ENCODE measurements around the gene SH3BP5L. TPM values are rescaled to one million over a fixed set of nuclear protein-coding genes. Genes with fewer than 3 reads are reported as not detected.

Gene SH3BP5L
- total and polyA plus RNA-seq, 10 of the 15 experiments (the other 5 are each of a cell fraction or from before 2014, with no cell fraction given) = 1.1 to 22.8 (median 10.9) TPM

- no peak overlapping the region for H3K9ac ChIP-seq (ENCODE audit: control insufficient read depth, insufficient read depth, low read length)
- no peaks in the 10 kb centered on the region for H3K27me3 ChIP-seq (replicated peaks in 1 of 2; ENCODE audit: control insufficient read depth in 2 of 2, insufficient read depth in 2 of 2, low read length in 1 of 2)
- DNase-seq (ENCODE audit: low read depth, low spot score) = no peak
- no TSS peak for BruUV-seq (replicated peaks)
- H2AFZ ChIP-seq (ENCODE audit: control insufficient read depth, low read depth, low read length) = no peak overlapping the region
- ChIA-PET RAD21 (ENCODE audit: unreplicated experiment) (interaction anchor here (1.0 kb wide), 2 partner anchors 10 to 53 kb away, joined by 3 to 5 read pairs; no protein-coding TSS in a partner anchor), CTCF (interaction anchor here (0.6 kb wide), 1 partner anchor 39 kb away, joined by 3 read pairs; no protein-coding TSS in a partner anchor), POLR2A (no interaction called here), SMC1A (ENCODE audit: uncharacterized antibody, unreplicated experiment) (interaction anchor here (1.0 kb wide), 1 partner anchor 22 kb away, joined by 3 read pairs; no protein-coding TSS in a partner anchor)
- H3K79me2 ChIP-seq (ENCODE audit: control insufficient read depth, insufficient read depth, low read length) = no peaks in the 10 kb centered on the region
- H3K27ac ChIP-seq (ENCODE audit: control insufficient read depth, insufficient read depth) = no peak overlapping the region
- TF ChIP-seq CHD4 (IDR thresholded peaks at IDR 0.05) = no peak
- TF ChIP-seq TCF12 (IDR thresholded peaks at IDR 0.05; ENCODE audit: low read depth, low read length) = no peak
- no peak for TF ChIP-seq MTA2 (IDR thresholded peaks at IDR 0.05; ENCODE audit: low read depth)
- H3K36me3 ChIP-seq (ENCODE audit: control insufficient read depth in 2 of 2, insufficient read depth in 2 of 2, low read length in 1 of 2) = no peaks in the 10 kb centered on the region
- in situ Hi-C loops (cut with MboI) = no loop called here
- H3K9me3 ChIP-seq (replicated peaks; ENCODE audit: control insufficient read depth, insufficient read depth, low read length) = peaks cover 9% of the 10 kb centered on the region; the same call in 2 of the 3 replicates
- ATAC-seq = no peak
- intact Hi-C loops (cut with micrococcal nuclease; ENCODE audit: unreplicated experiment) = no loop called here
- FAIRE-seq = no peak
- H3K4me2 ChIP-seq (ENCODE audit: control insufficient read depth, insufficient read depth) = no peak overlapping the region
- no peak overlapping the region for H3K4me3 ChIP-seq
- no peaks in the 10 kb centered on the region for H3K4me1 ChIP-seq (ENCODE audit: control insufficient read depth, insufficient read depth, low read length)
- no peaks in the 10 kb centered on the region for H4K20me1 ChIP-seq (ENCODE audit: control insufficient read depth, insufficient read depth)
- 6% methylated on average over 3 of the region's 3 CpGs for WGBS (ENCODE audit: insufficient coverage, insufficient replicate concordance, low lambda C conversion rate, missing lambda C conversion rate)
These were observed 42.3 kb downstream of the SH3BP5L start for GRCh38 chr1:248783367-248783766.

DNA sequence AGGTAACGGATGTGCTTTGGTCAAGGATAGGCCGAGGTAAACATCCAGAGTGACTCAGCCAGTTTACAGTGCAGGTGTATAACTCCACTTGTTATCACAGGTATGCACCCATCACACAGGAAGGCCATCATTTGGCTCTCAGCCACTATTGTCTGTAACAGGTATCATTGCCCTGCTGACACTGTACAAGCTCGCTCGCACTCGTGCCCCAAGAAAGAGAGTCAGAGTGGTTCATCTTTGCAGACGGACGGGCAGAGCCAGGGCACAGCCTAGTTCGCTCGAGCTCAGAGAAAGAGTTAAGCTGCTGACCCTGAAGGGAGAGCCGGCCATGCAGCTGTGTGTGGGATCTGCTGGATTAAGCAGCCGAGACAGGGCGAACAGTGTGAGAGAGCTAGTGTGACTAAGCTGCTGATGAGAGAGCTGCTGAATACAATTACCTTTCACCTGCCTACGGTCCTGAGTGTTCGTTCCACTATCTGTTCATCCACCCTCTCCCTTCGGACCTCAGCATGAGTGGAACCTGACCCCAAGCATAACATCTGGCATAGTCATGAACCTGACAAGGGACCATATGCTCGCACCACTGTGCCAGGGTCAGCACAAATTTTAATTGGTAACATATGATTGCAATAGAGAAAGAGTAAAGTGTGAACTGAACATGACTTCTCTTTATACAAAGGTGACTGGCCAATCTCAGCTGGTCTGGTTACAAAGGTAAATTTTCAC is 43.1 kb downstream of the SH3BP5L start:
- in situ Hi-C loops (cut with MboI) = no loop called here
- no peaks in the 10 kb centered on the region for H3K27me3 ChIP-seq (replicated peaks in 1 of 2; ENCODE audit: control insufficient read depth in 2 of 2, insufficient read depth in 2 of 2, low read length in 1 of 2)
- H3K9ac ChIP-seq (ENCODE audit: control insufficient read depth, insufficient read depth, low read length) = no peak overlapping the region
- ChIA-PET SMC1A (ENCODE audit: uncharacterized antibody, unreplicated experiment) (interaction anchor here (1.0 to 1.2 kb wide), 3 partner anchors 22 to 87 kb away, joined by 3 read pairs; no protein-coding TSS in a partner anchor), POLR2A (no interaction called here), RAD21 (ENCODE audit: unreplicated experiment) (interaction anchor here (1.0 kb wide), 2 partner anchors 11 to 54 kb away, joined by 3 to 5 read pairs; no protein-coding TSS in a partner anchor), CTCF (interaction anchor here (0.6 to 0.8 kb wide), 2 partner anchors 40 to 538 kb away, joined by 3 read pairs; no protein-coding TSS in a partner anchor)
- BruUV-seq (replicated peaks) = no TSS peak
- peaks cover 9% of the 10 kb centered on the region; the same call in 2 of the 3 replicates for H3K9me3 ChIP-seq (replicated peaks; ENCODE audit: control insufficient read depth, insufficient read depth, low read length)
- H3K27ac ChIP-seq (ENCODE audit: control insufficient read depth, insufficient read depth) = no peak overlapping the region
- no peaks in the 10 kb centered on the region for H3K79me2 ChIP-seq (ENCODE audit: control insufficient read depth, insufficient read depth, low read length)
- no peak overlapping the region for H2AFZ ChIP-seq (ENCODE audit: control insufficient read depth, low read depth, low read length)
- no peaks in the 10 kb centered on the region for H4K20me1 ChIP-seq (ENCODE audit: control insufficient read depth, insufficient read depth)
- no peak for DNase-seq (ENCODE audit: low read depth, low spot score)
- no peak overlapping the region for H3K4me3 ChIP-seq
- H3K4me2 ChIP-seq (ENCODE audit: control insufficient read depth, insufficient read depth) = no peak overlapping the region
- no peak for ATAC-seq
- no peak for FAIRE-seq
- H3K4me1 ChIP-seq (ENCODE audit: control insufficient read depth, insufficient read depth, low read length) = no peaks in the 10 kb centered on the region
- no peaks in the 10 kb centered on the region for H3K36me3 ChIP-seq (ENCODE audit: control insufficient read depth in 2 of 2, insufficient read depth in 2 of 2, low read length in 1 of 2)
- TF ChIP-seq CHD4 (IDR thresholded peaks at IDR 0.05) (no peak), POU2F2 (IDR thresholded peaks at IDR 0.05; ENCODE audit: borderline replicate concordance, low read depth, low read length) (no peak), DPF2 (IDR thresholded peaks at IDR 0.05) (no peak), ZBTB4 (CRISPR knock-in tag; IDR thresholded peaks at IDR 0.05) (no peak), SUZ12 (IDR thresholded peaks at IDR 0.05; ENCODE audit: unreplicated experiment) (no peak), RELA (IDR thresholded peaks at IDR 0.05; ENCODE audit: borderline replicate concordance, partially characterized antibody) (no peak), POLR2A (IDR thresholded peaks at IDR 0.05; ENCODE audit: low read depth, low read length) (no peak), HDGF (IDR thresholded peaks at IDR 0.05) (no peak), MXI1 (IDR thresholded peaks at IDR 0.05; ENCODE audit: low read depth, low read length) (no peak)
- TF ChIP-seq, protein P1, sequence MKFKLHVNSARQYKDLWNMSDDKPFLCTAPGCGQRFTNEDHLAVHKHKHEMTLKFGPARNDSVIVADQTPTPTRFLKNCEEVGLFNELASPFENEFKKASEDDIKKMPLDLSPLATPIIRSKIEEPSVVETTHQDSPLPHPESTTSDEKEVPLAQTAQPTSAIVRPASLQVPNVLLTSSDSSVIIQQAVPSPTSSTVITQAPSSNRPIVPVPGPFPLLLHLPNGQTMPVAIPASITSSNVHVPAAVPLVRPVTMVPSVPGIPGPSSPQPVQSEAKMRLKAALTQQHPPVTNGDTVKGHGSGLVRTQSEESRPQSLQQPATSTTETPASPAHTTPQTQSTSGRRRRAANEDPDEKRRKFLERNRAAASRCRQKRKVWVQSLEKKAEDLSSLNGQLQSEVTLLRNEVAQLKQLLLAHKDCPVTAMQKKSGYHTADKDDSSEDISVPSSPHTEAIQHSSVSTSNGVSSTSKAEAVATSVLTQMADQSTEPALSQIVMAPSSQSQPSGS (IDR thresholded peaks at IDR 0.05; ENCODE audit: low read length) = no peak
- WGBS (ENCODE audit: insufficient coverage, insufficient replicate concordance, low lambda C conversion rate, missing lambda C conversion rate) = 79% methylated on average over 16 of the region's 16 CpGs
- intact Hi-C loops (cut with micrococcal nuclease; ENCODE audit: unreplicated experiment) = no loop called here
